H9 (cell line): ENCODE results near the gene AK9. TPM values are rescaled to one million over a fixed set of nuclear protein-coding genes. Genes with fewer than 3 reads are reported as not detected.

Experiments used
- DNase-seq: peaks from one replicate; pipeline ENCODE4 v3.0.0-alpha.2; 2017
- H2AFZ ChIP-seq: one replicate; pipeline ENCODE4 v1.6.1; 2013; ENCODE audit warnings: mild to moderate bottlenecking, low read length, control low read depth, moderate library complexity
- H2AK5ac ChIP-seq: 2 replicates; pipeline ENCODE4 v1.6.1; 2013; ENCODE audit warnings: low read length, control low read depth, mixed read lengths; ENCODE audit not compliant: insufficient read length
- H2BK120ac ChIP-seq: one replicate; pipeline ENCODE4 v1.6.1; 2013; ENCODE audit warnings: low read depth, mild to moderate bottlenecking, low read length, control low read depth, inconsistent platforms; ENCODE audit not compliant: poor library complexity, severe bottlenecking
- H2BK12ac ChIP-seq: 2 replicates; pipeline ENCODE4 v1.6.1; 2013; ENCODE audit warnings: low read length, control low read depth, mixed read lengths, low read depth; ENCODE audit not compliant: insufficient read length
- H2BK15ac ChIP-seq: 2 replicates; pipeline ENCODE4 v1.6.1; 2013; ENCODE audit warnings: low read depth, low read length, control low read depth
- H2BK20ac ChIP-seq: one replicate; pipeline ENCODE4 v1.6.1; 2013; ENCODE audit warnings: low read depth, mild to moderate bottlenecking, low read length, control low read depth, inconsistent platforms; ENCODE audit not compliant: poor library complexity, severe bottlenecking
- H2BK5ac ChIP-seq: 2 replicates; pipeline ENCODE4 v1.6.1; 2013; ENCODE audit warnings: low read length, control low read depth, mixed read lengths; ENCODE audit not compliant: insufficient read length
- H3K14ac ChIP-seq: 2 replicates; pipeline ENCODE4 v1.6.1; 2013; ENCODE audit warnings: low read length, control low read depth; ENCODE audit not compliant: insufficient read depth
- H3K18ac ChIP-seq: 2 replicates; pipeline ENCODE4 v1.6.1; 2013; ENCODE audit warnings: low read depth, mild to moderate bottlenecking, mixed read lengths, low read length, control low read depth; ENCODE audit not compliant: insufficient read length
- H3K23ac ChIP-seq: 2 replicates; pipeline ENCODE4 v1.6.1; 2013; ENCODE audit warnings: low read length, control low read depth, mixed read lengths, low read depth; ENCODE audit not compliant: insufficient read length
- H3K23me2 ChIP-seq: 2 replicates; pipeline ENCODE4 v1.6.1; 2013; ENCODE audit warnings: low read depth, mild to moderate bottlenecking, mixed read lengths, low read length, control low read depth; ENCODE audit not compliant: insufficient read length, poor library complexity, severe bottlenecking
- H3K27ac ChIP-seq: 2 replicates; pipeline ENCODE4 v1.5.1; 2013; ENCODE audit warnings: low read length, control low read depth, mixed read lengths, low read depth; ENCODE audit not compliant: insufficient read length
- H3K27me3 ChIP-seq: 2 replicates; pipeline ENCODE4 v1.6.1; 2013; ENCODE audit warnings: low read length, control low read depth, inconsistent platforms; ENCODE audit not compliant: insufficient read depth
- H3K4ac ChIP-seq: 2 replicates; pipeline ENCODE4 v1.6.1; 2013; ENCODE audit warnings: low read depth, mild to moderate bottlenecking, control low read depth, inconsistent platforms, low read length, moderate library complexity
- H3K4me1 ChIP-seq: 2 replicates; pipeline ENCODE4 v1.6.1; 2013; ENCODE audit warnings: low read length, control low read depth, inconsistent platforms; ENCODE audit not compliant: insufficient read depth
- H3K4me2 ChIP-seq: 2 replicates; pipeline ENCODE4 v1.6.1; 2013; ENCODE audit warnings: low read length, control low read depth, mixed read lengths; ENCODE audit not compliant: insufficient read length, insufficient read depth
- H3K56ac ChIP-seq: 2 replicates; pipeline ENCODE4 v1.6.1; 2013; ENCODE audit warnings: low read depth, mild to moderate bottlenecking, mixed read lengths, low read length, control low read depth; ENCODE audit not compliant: insufficient read length
- H3K79me1 ChIP-seq: 2 replicates; pipeline ENCODE4 v1.6.1; 2013; ENCODE audit warnings: low read depth, mild to moderate bottlenecking, moderate library complexity, low read length, control low read depth, inconsistent platforms; ENCODE audit not compliant: insufficient read depth, poor library complexity, severe bottlenecking
- H3K79me2 ChIP-seq: 2 replicates; pipeline ENCODE4 v1.6.1; 2013; ENCODE audit warnings: low read length, control low read depth, inconsistent platforms; ENCODE audit not compliant: insufficient read depth
- H3K9ac ChIP-seq: 2 replicates; pipeline ENCODE4 v1.6.1; 2013; ENCODE audit warnings: low read length, control low read depth, mixed read lengths; ENCODE audit not compliant: insufficient read length; ENCODE audit errors: extremely low read depth
- H3K9me3 ChIP-seq: one replicate; pipeline ENCODE4 v1.6.1; 2013; ENCODE audit warnings: low read depth, low read length, inconsistent platforms; ENCODE audit not compliant: control insufficient read depth
- H3T11ph ChIP-seq: one replicate; pipeline ENCODE4 v1.6.1; 2013; ENCODE audit warnings: mild to moderate bottlenecking, low read length, control low read depth, inconsistent platforms
- H4K20me1 ChIP-seq: one replicate; pipeline ENCODE4 v1.6.1; 2013; ENCODE audit not compliant: control insufficient read depth, insufficient read length, insufficient read depth
- H4K5ac ChIP-seq: 2 replicates; pipeline ENCODE4 v1.6.1; 2013; ENCODE audit warnings: low read depth, mild to moderate bottlenecking, mixed read lengths, low read length, control low read depth; ENCODE audit not compliant: insufficient read length
- H4K8ac ChIP-seq: replicated peaks from 2 replicates; pipeline ENCODE4 v1.6.1; 2013; ENCODE audit warnings: low read length, control low read depth, mixed read lengths, low read depth; ENCODE audit not compliant: insufficient read length
- H4K91ac ChIP-seq: 2 replicates; pipeline ENCODE4 v1.6.1; 2013; ENCODE audit warnings: low read depth, mild to moderate bottlenecking, moderate library complexity, mixed read lengths, low read length, control low read depth; ENCODE audit not compliant: insufficient read length
- H3K27ac Mint-ChIP-seq, 3 experiments: 2 replicates in 2 of 3; 3 replicates in 1 of 3; pipeline ENCODE4 v1.8.0; 2020 to 2021; ENCODE audit warnings: mixed read lengths in 3 of 3, mild to moderate bottlenecking in 1 of 3, moderate library complexity in 1 of 3
- H3K27me3 Mint-ChIP-seq: 2 replicates; pipeline ENCODE4 v1.8.0; 2021; ENCODE audit warnings: low read depth, mild to moderate bottlenecking, moderate library complexity, mixed read lengths
- H3K36me3 Mint-ChIP-seq, 3 experiments: 2 replicates in 2 of 3; 3 replicates in 1 of 3; pipeline ENCODE4 v1.8.0; 2020 to 2021; ENCODE audit warnings: low read depth in 3 of 3, mixed read lengths in 3 of 3; ENCODE audit not compliant: insufficient read depth in 1 of 3
- H3K4me1 Mint-ChIP-seq, 2 experiments: 2 replicates each; pipeline ENCODE4 v1.8.0; 2020; ENCODE audit warnings: mixed read lengths in 2 of 2
- H3K4me3 Mint-ChIP-seq, 2 experiments: 2 replicates in 1 of 2; 3 replicates in 1 of 2; pipeline ENCODE4 v1.8.0; 2020 to 2021; ENCODE audit warnings: mild to moderate bottlenecking in 2 of 2, mixed read lengths in 2 of 2, moderate library complexity in 1 of 2
- H3K9me3 Mint-ChIP-seq, 2 experiments: 2 replicates in 1 of 2; 3 replicates in 1 of 2; pipeline ENCODE4 v1.8.0; 2020; ENCODE audit warnings: mild to moderate bottlenecking in 2 of 2, mixed read lengths in 2 of 2, moderate library complexity in 1 of 2
- total RNA-seq: library from RNA; stranded (reverse); gene quantifications from 2 replicates; pipeline ENCODE4 v1.2.1, GENCODE V29; 2021
- TF ChIP-seq, protein P1 (sequence below): fragments of 200-600 bp; sonication (generic); conservative IDR thresholded peaks from 3 replicates; pipeline ENCODE4 v1.8.0; 2021; ENCODE audit warnings: antibody characterized with exemption, mild to moderate bottlenecking

Gene AK9
- total RNA-seq, 1 experiment from 2014 or later = 2.3 TPM

DNA sequence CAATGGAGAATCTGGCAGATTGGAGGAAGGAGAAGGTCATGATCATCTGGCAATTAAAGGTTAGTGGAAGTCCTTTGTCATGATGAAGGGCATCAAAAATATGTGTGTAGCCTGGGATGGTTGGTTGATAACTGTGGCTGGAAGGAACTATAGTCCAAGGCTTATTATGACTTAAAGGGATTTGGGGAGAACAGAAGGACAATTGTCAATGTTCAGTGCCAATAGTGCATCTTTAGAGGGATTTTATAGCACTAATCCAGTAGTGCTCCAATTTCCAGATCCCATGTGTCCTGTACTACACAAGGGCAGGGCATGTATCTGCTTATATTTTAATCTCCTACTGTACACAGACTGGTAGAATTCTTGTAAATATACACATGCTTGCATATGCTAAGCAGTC is 203.0 kb downstream of the AK9 start:
- no peak for DNase-seq
- no peaks in the 10 kb centered on the region for H3K79me2 ChIP-seq
- TF ChIP-seq, protein P1, sequence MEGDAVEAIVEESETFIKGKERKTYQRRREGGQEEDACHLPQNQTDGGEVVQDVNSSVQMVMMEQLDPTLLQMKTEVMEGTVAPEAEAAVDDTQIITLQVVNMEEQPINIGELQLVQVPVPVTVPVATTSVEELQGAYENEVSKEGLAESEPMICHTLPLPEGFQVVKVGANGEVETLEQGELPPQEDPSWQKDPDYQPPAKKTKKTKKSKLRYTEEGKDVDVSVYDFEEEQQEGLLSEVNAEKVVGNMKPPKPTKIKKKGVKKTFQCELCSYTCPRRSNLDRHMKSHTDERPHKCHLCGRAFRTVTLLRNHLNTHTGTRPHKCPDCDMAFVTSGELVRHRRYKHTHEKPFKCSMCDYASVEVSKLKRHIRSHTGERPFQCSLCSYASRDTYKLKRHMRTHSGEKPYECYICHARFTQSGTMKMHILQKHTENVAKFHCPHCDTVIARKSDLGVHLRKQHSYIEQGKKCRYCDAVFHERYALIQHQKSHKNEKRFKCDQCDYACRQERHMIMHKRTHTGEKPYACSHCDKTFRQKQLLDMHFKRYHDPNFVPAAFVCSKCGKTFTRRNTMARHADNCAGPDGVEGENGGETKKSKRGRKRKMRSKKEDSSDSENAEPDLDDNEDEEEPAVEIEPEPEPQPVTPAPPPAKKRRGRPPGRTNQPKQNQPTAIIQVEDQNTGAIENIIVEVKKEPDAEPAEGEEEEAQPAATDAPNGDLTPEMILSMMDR = no peak

More for the DNA sequence above, 203.0 kb downstream of the AK9 start:
- Histone ChIP-seq H4K5ac (no peak overlapping the region), H2AFZ (no peak overlapping the region), H4K91ac (no peak overlapping the region), H2BK12ac (no peak overlapping the region), H4K8ac (no peak overlapping the region), H3T11ph (no peak overlapping the region), H2BK120ac (no peak overlapping the region), H3K56ac (no peak overlapping the region), H4K20me1 (no peaks in the 10 kb centered on the region), H3K9ac (no peak overlapping the region), H3K27me3 (no peaks in the 10 kb centered on the region), H3K23me2 (peaks cover 4% of the 10 kb centered on the region), H3K23ac (no peak overlapping the region), H3K14ac (no peak overlapping the region), H3K18ac (no peak overlapping the region), H3K27ac (no peak overlapping the region), H3K4me2 (no peak overlapping the region), H3K9me3 (no peaks in the 10 kb centered on the region), H3K79me1 (no peaks in the 10 kb centered on the region), H2BK5ac (no peak overlapping the region), H2BK20ac (no peak overlapping the region), H2AK5ac (no peak overlapping the region), H3K4ac (no peak overlapping the region), H3K4me1 (peaks cover 10% of the 10 kb centered on the region), H2BK15ac (no peak overlapping the region)
- no peak overlapping the region for H3K27ac Mint-ChIP-seq
- peaks cover 0 to 5% (median 0%) of the 10 kb centered on the region in 3 experiments; a peak in 1 of 7 replicates for H3K36me3 Mint-ChIP-seq
- no peaks in the 10 kb centered on the region for H3K9me3 Mint-ChIP-seq
- H3K27me3 Mint-ChIP-seq = peaks cover 3% of the 10 kb centered on the region; the same call in 1 of the 2 replicates
- no peak overlapping the region for H3K4me3 Mint-ChIP-seq
- peaks cover 37% of the 10 kb centered on the region in 2 experiments for H3K4me1 Mint-ChIP-seq
